ENCODE measurements around the gene RIPOR3. TPM values are rescaled to one million over a fixed set of nuclear protein-coding genes. Genes with fewer than 3 reads are reported as not detected.
A peak's percentile ranks its signal among the peaks of the same experiment; 100 is the strongest.

The RIPOR3 gene
- polyA plus RNA-seq, 1 donor from 2014 or later = not detected

DNA sequence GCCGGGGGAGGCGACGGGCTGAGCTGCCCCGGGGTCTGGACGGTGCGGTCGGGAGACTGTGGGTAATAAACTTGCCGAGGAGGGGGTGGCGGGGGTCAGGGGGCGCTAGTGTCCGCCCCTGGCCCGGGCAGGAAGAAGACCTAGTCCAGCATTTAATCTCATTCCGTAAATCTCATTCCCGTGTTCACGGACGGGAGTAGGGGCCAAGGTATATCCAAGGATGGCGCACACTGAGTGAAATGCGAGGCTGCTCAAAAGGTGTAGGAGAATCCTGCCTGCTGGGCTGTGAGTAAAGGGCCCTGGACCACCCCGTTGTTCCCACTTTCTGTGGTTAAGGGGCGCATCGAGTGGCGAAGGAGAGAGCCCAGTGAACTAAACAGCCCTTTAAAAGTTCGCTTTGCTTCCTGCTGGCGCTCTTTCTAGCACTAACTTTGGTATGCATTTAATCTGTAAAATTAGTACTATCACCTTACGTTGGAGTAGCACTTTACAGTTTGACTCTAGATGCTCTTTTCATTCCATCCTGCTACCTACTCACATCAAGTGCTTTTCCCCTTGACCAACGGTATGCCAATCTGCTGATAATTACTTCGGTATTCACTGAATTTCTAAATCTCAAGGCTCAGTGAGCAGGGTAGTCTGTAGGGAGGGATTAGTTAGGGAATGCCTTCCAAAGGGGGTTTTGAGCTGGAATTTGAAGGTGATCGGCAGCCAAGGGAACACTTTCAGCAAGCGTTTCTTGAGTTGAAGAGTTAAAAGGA, 40.8 kb upstream of the RIPOR3 start:
- Histone ChIP-seq H2AFZ (ENCODE audit: low read depth, low read length) (no peak overlapping the region), H3K36me3 (ENCODE audit: insufficient read depth, low read length) (no peaks in the 10 kb centered on the region), H3K4me2 (ENCODE audit: low read length) (peak overlapping the region; percentile 100), H3F3A (ENCODE audit: insufficient read depth, low read length, poor library complexity, severe bottlenecking) (peaks cover 3% of the 10 kb centered on the region), H3K27me3 (ENCODE audit: insufficient read depth, low read depth, low read length) (no peaks in the 10 kb centered on the region), H3K9ac (ENCODE audit: low read length) (peak overlapping the region; percentile 89), H3K79me2 (replicated peaks; ENCODE audit: insufficient read depth, low read length) (peaks cover 22% of the 10 kb centered on the region), H4K20me1 (ENCODE audit: insufficient read depth) (no peaks in the 10 kb centered on the region), H3K9me2 (ENCODE audit: insufficient read depth, low read length) (no peaks in the 10 kb centered on the region), H3K9me3 (ENCODE audit: low read length) (no peaks in the 10 kb centered on the region), H3K27ac (ENCODE audit: low read length) (peak overlapping the region; percentile 74), H3K4me3 (ENCODE audit: low read length) (peak overlapping the region; percentile 90)
- TF ChIP-seq, protein P1, sequence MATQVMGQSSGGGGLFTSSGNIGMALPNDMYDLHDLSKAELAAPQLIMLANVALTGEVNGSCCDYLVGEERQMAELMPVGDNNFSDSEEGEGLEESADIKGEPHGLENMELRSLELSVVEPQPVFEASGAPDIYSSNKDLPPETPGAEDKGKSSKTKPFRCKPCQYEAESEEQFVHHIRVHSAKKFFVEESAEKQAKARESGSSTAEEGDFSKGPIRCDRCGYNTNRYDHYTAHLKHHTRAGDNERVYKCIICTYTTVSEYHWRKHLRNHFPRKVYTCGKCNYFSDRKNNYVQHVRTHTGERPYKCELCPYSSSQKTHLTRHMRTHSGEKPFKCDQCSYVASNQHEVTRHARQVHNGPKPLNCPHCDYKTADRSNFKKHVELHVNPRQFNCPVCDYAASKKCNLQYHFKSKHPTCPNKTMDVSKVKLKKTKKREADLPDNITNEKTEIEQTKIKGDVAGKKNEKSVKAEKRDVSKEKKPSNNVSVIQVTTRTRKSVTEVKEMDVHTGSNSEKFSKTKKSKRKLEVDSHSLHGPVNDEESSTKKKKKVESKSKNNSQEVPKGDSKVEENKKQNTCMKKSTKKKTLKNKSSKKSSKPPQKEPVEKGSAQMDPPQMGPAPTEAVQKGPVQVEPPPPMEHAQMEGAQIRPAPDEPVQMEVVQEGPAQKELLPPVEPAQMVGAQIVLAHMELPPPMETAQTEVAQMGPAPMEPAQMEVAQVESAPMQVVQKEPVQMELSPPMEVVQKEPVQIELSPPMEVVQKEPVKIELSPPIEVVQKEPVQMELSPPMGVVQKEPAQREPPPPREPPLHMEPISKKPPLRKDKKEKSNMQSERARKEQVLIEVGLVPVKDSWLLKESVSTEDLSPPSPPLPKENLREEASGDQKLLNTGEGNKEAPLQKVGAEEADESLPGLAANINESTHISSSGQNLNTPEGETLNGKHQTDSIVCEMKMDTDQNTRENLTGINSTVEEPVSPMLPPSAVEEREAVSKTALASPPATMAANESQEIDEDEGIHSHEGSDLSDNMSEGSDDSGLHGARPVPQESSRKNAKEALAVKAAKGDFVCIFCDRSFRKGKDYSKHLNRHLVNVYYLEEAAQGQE (IDR thresholded peaks at IDR 0.05; ENCODE audit: borderline replicate concordance) = peak; percentile 15
- TF ChIP-seq POLR2AphosphoS5 (IDR thresholded peaks at IDR 0.05) (no peak), EZH2 (IDR thresholded peaks at IDR 0.05; ENCODE audit: borderline replicate concordance, insufficient read depth, low read length, poor library complexity, severe bottlenecking) (no peak), MXI1 (conservative IDR thresholded peaks at IDR 0.05; ENCODE audit: poor library complexity, severe bottlenecking) (no peak)
- TF ChIP-seq, protein P2, sequence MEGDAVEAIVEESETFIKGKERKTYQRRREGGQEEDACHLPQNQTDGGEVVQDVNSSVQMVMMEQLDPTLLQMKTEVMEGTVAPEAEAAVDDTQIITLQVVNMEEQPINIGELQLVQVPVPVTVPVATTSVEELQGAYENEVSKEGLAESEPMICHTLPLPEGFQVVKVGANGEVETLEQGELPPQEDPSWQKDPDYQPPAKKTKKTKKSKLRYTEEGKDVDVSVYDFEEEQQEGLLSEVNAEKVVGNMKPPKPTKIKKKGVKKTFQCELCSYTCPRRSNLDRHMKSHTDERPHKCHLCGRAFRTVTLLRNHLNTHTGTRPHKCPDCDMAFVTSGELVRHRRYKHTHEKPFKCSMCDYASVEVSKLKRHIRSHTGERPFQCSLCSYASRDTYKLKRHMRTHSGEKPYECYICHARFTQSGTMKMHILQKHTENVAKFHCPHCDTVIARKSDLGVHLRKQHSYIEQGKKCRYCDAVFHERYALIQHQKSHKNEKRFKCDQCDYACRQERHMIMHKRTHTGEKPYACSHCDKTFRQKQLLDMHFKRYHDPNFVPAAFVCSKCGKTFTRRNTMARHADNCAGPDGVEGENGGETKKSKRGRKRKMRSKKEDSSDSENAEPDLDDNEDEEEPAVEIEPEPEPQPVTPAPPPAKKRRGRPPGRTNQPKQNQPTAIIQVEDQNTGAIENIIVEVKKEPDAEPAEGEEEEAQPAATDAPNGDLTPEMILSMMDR (IDR thresholded peaks at IDR 0.05; ENCODE audit: poor library complexity, severe bottlenecking) = no peak

DNA sequence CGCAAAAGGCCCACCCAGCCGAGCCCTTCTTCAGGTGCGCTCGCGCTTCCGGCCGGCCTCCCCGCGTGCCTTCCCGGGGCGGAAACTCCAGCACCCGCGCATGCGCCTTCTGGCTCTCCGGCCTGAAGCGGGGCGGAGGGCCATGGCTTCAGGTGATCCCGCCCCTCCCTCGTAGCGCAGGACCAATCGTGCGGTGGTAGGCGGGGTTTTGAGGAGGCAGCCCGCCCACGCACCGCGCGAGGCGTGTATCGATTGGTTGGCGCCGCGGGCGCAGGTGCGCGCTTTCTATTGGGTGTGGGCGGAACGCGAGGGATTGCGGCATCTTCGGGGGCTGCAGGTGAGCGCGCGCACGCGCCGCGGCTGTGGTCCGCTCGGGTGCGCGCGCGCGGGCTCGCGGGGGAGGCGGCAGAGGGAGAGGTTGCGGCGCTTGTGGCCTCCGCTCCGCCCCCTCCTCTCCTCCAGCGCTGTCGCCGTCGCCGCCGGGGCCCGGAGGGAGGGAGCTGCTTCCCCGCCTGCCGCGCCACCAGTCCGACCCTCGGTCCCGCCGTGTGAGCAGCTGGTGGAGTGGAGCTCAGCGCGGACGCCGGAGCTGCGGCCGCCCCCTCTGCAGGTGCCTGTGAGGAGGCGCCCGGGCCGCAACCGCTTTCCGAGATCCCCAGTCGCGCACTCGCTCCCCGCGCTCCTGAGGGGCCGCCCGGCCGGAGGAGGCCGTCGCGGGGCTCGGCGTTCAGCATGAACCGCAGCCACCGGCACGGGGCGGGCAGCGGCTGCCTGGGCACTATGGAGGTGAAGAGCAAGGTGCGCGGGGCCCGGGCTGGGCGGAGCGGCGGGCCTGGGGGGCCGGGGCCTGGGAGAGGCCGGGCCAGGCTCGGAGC, 40.0 kb upstream of the RIPOR3 start, which contains the start of gene PARD6B:
PARD6B (plus strand) TSS at position 526 of the 875 bp plus-strand sequence; CDS start at position 733, 207 bp downstream.
- peak within 1 kb of the TSS; percentile 100 for H3K4me2 ChIP-seq (ENCODE audit: low read length)
- peak within 1 kb of the TSS; percentile 91 for H2AFZ ChIP-seq (ENCODE audit: low read depth, low read length)

More for the DNA sequence above, 40.0 kb upstream of the RIPOR3 start, which contains the start of gene PARD6B:
- peak within 1 kb of the TSS; percentile 89 for H3K9ac ChIP-seq (ENCODE audit: low read length)
- H3K36me3 ChIP-seq (ENCODE audit: insufficient read depth, low read length) = no peaks in the 10 kb centered on the region
- H3K27me3 ChIP-seq (ENCODE audit: insufficient read depth, low read depth, low read length) = no peaks in the 10 kb centered on the region
- peaks cover 3% of the 10 kb centered on the region for H3F3A ChIP-seq (ENCODE audit: insufficient read depth, low read length, poor library complexity, severe bottlenecking)
- peak within 1 kb of the TSS; percentile 74 for H3K27ac ChIP-seq (ENCODE audit: low read length)
- H4K20me1 ChIP-seq (ENCODE audit: insufficient read depth) = no peaks in the 10 kb centered on the region
- TF ChIP-seq EP300 (conservative IDR thresholded peaks at IDR 0.05; ENCODE audit: poor library complexity, severe bottlenecking) (peak; percentile 35), EZH2 (IDR thresholded peaks at IDR 0.05; ENCODE audit: borderline replicate concordance, insufficient read depth, low read length, poor library complexity, severe bottlenecking) (no peak), TAF1 (IDR thresholded peaks at IDR 0.05; ENCODE audit: low read depth) (peak; percentile 69), RAD21 (conservative IDR thresholded peaks at IDR 0.05) (peak; percentile 33), SMC3 (conservative IDR thresholded peaks at IDR 0.05; ENCODE audit: poor library complexity) (peak; percentile 37), MXI1 (conservative IDR thresholded peaks at IDR 0.05; ENCODE audit: poor library complexity, severe bottlenecking) (peak; percentile 70), POLR2AphosphoS5 (IDR thresholded peaks at IDR 0.05) (peak; percentile 90)
- TF ChIP-seq, protein P2 (IDR thresholded peaks at IDR 0.05; ENCODE audit: poor library complexity, severe bottlenecking) = peak; percentile 32
- TF ChIP-seq, protein P1 (IDR thresholded peaks at IDR 0.05; ENCODE audit: borderline replicate concordance) = peak; percentile 68
- H3K9me2 ChIP-seq (ENCODE audit: insufficient read depth, low read length) = no peaks in the 10 kb centered on the region
- no peaks in the 10 kb centered on the region for H3K9me3 ChIP-seq (ENCODE audit: low read length)
- H3K79me2 ChIP-seq (replicated peaks; ENCODE audit: insufficient read depth, low read length) = peaks cover 22% of the 10 kb centered on the region
- H3K4me3 ChIP-seq (ENCODE audit: low read length) = peak within 1 kb of the TSS; percentile 90
